ENCODE measurements around the gene TOPORS. TPM values are rescaled to one million over a fixed set of nuclear protein-coding genes. Genes with fewer than 3 reads are reported as not detected.

Gene TOPORS
- total and polyA plus RNA-seq, 5 donors from 2014 or later: 26.9 to 29.8 (median 28.9) TPM

GRCh38 chr9:32545884-32546283 lies 6.5 kb downstream of the TOPORS start:
- Histone ChIP-seq H3K27me3 (ENCODE audit: control insufficient read depth, insufficient read depth, low read length) (no peaks in the 10 kb centered on the region), H3K27ac (ENCODE audit: insufficient read depth, low read length, poor library complexity, severe bottlenecking) (no peak overlapping the region), H3K9me3 (ENCODE audit: control insufficient read depth in 2 of 2, low read length in 2 of 2) (no peaks in the 10 kb centered on the region), H3K4me3 (ENCODE audit: low read depth, low read length) (no peak overlapping the region), H3K4me1 (ENCODE audit: control insufficient read depth, insufficient read depth, low read length, poor library complexity, severe bottlenecking) (peaks cover 14% of the 10 kb centered on the region), H3K36me3 (ENCODE audit: control insufficient read depth, insufficient read depth, low read length) (peaks cover 29% of the 10 kb centered on the region)
- H3K27ac Mint-ChIP-seq: peak overlapping the region in 2 of 3 donors; percentile 9 to 49
- H3K4me3 Mint-ChIP-seq: peak overlapping the region in 2 of 4 donors; percentile 15 to 54
- DNase-seq (no peak), ATAC-seq (ENCODE audit: low read depth in 2 of 2) (no peak)
- H3K36me3 Mint-ChIP-seq: peaks cover 35% of the 10 kb centered on the region
- H3K9me3 Mint-ChIP-seq: no peaks in the 10 kb centered on the region
- no peaks in the 10 kb centered on the region for H3K27me3 Mint-ChIP-seq
- peaks cover 28 to 62% (median 43%) of the 10 kb centered on the region in 4 donors for H3K4me1 Mint-ChIP-seq

- Mint-ChIP-seq H3K9me3 (no peaks in the 10 kb centered on the region), H3K4me3 (peak overlapping the region in 1 of 4 donors; percentile 28), H3K27me3 (no peaks in the 10 kb centered on the region), H3K27ac (no peak overlapping the region), H3K36me3 (peaks cover 35% of the 10 kb centered on the region), H3K4me1 (peaks cover 22 to 42% (median 26%) of the 10 kb centered on the region in 4 donors)
- Histone ChIP-seq H3K27me3 (ENCODE audit: control insufficient read depth, insufficient read depth, low read length) (no peaks in the 10 kb centered on the region), H3K27ac (ENCODE audit: insufficient read depth, low read length, poor library complexity, severe bottlenecking) (no peak overlapping the region), H3K4me1 (ENCODE audit: control insufficient read depth, insufficient read depth, low read length, poor library complexity, severe bottlenecking) (no peaks in the 10 kb centered on the region), H3K4me3 (ENCODE audit: low read depth, low read length) (no peak overlapping the region), H3K9me3 (ENCODE audit: control insufficient read depth in 2 of 2, low read length in 2 of 2) (no peaks in the 10 kb centered on the region), H3K36me3 (ENCODE audit: control insufficient read depth, insufficient read depth, low read length) (peaks cover 31% of the 10 kb centered on the region)
- DNase-seq: no peak
- no peak for ATAC-seq (ENCODE audit: low read depth in 2 of 2)
Observed at GRCh38 chr9:32543047-32543446, 9.3 kb downstream of the TOPORS start.

DNA sequence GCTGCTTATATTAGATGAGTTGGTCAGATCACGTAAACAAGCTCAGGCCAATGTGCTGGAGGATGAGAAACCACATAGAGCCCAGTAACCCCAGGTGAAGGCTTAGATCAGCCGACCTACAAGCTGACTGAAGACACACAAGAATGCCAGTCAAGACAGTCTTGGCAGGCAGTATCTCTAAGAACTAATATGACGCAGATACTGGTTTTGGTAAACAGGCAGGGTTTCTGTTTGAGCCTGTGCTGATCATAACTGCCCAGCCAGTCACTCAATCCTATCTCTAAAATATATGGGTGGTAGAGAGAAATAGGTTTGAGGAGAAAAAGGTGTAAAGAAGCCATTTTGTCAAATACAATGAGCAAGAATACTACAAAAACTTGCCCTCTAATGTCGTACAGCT lies 18.6 kb downstream of the TOPORS start:
- H3K27ac Mint-ChIP-seq: no peak overlapping the region
- no peak for ATAC-seq (ENCODE audit: low read depth in 2 of 2)
- H3K4me1 Mint-ChIP-seq: peaks cover 0 to 7% (median 3%) of the 10 kb centered on the region in 4 donors
- Histone ChIP-seq H3K4me3 (ENCODE audit: low read depth, low read length) (no peak overlapping the region), H3K27ac (ENCODE audit: insufficient read depth, low read length, poor library complexity, severe bottlenecking) (no peak overlapping the region), H3K4me1 (ENCODE audit: control insufficient read depth, insufficient read depth, low read length, poor library complexity, severe bottlenecking) (no peaks in the 10 kb centered on the region), H3K36me3 (ENCODE audit: control insufficient read depth, insufficient read depth, low read length) (no peaks in the 10 kb centered on the region), H3K9me3 (ENCODE audit: control insufficient read depth in 2 of 2, low read length in 2 of 2) (no peaks in the 10 kb centered on the region), H3K27me3 (ENCODE audit: control insufficient read depth, insufficient read depth, low read length) (no peaks in the 10 kb centered on the region)
- H3K36me3 Mint-ChIP-seq: no peaks in the 10 kb centered on the region
- H3K9me3 Mint-ChIP-seq: no peaks in the 10 kb centered on the region
- H3K4me3 Mint-ChIP-seq: no peak overlapping the region
- DNase-seq: no peak
- H3K27me3 Mint-ChIP-seq: no peaks in the 10 kb centered on the region

- Histone ChIP-seq H3K4me3 (ENCODE audit: low read depth, low read length) (no peak overlapping the region), H3K9me3 (ENCODE audit: control insufficient read depth in 2 of 2, low read length in 2 of 2) (no peaks in the 10 kb centered on the region), H3K36me3 (ENCODE audit: control insufficient read depth, insufficient read depth, low read length) (no peaks in the 10 kb centered on the region), H3K27ac (ENCODE audit: insufficient read depth, low read length, poor library complexity, severe bottlenecking) (no peak overlapping the region), H3K27me3 (ENCODE audit: control insufficient read depth, insufficient read depth, low read length) (no peaks in the 10 kb centered on the region), H3K4me1 (ENCODE audit: control insufficient read depth, insufficient read depth, low read length, poor library complexity, severe bottlenecking) (no peaks in the 10 kb centered on the region)
- no peak overlapping the region for H3K27ac Mint-ChIP-seq
- no peaks in the 10 kb centered on the region for H3K9me3 Mint-ChIP-seq
- DNase-seq (no peak), ATAC-seq (ENCODE audit: low read depth in 2 of 2) (no peak)
- no peaks in the 10 kb centered on the region for H3K36me3 Mint-ChIP-seq
- H3K27me3 Mint-ChIP-seq: no peaks in the 10 kb centered on the region
- peaks cover 0 to 7% (median 4%) of the 10 kb centered on the region in 4 donors for H3K4me1 Mint-ChIP-seq
- H3K4me3 Mint-ChIP-seq: no peak overlapping the region
Observed at GRCh38 chr9:32533336-32533735, 19.1 kb downstream of the TOPORS start.

- Mint-ChIP-seq H3K9me3 (peaks cover 0 to 1% (median 0%) of the 10 kb centered on the region in 7 donors), H3K27ac (peak overlapping the region; percentile 83 to 99 (median 87)), H3K27me3 (no peaks in the 10 kb centered on the region), H3K4me3 (peak overlapping the region; percentile 94 to 98 (median 98)), H3K36me3 (peaks cover 22% of the 10 kb centered on the region), H3K4me1 (peaks cover 29 to 55% (median 37%) of the 10 kb centered on the region in 4 donors)
- peak overlapping the region; percentile 89 for H3K27ac ChIP-seq (ENCODE audit: insufficient read depth, low read length, poor library complexity, severe bottlenecking)
- ATAC-seq (ENCODE audit: low read depth in 2 of 2) (no peak), DNase-seq (no peak)
- H3K27me3 ChIP-seq (ENCODE audit: control insufficient read depth, insufficient read depth, low read length): no peaks in the 10 kb centered on the region
- peaks cover 2% of the 10 kb centered on the region for H3K36me3 ChIP-seq (ENCODE audit: control insufficient read depth, insufficient read depth, low read length)
- H3K4me3 ChIP-seq (ENCODE audit: low read depth, low read length): peak overlapping the region; percentile 98
- no peaks in the 10 kb centered on the region for H3K9me3 ChIP-seq (ENCODE audit: control insufficient read depth in 2 of 2, low read length in 2 of 2)
- peaks cover 41% of the 10 kb centered on the region for H3K4me1 ChIP-seq (ENCODE audit: control insufficient read depth, insufficient read depth, low read length, poor library complexity, severe bottlenecking)
Observed at GRCh38 chr9:32526707-32527048, 25.7 kb downstream of the TOPORS start.

- Mint-ChIP-seq H3K36me3 (peaks cover 22% of the 10 kb centered on the region), H3K4me3 (peak within 1 kb of the TSS; percentile 94 to 98 (median 98)), H3K27me3 (no peaks in the 10 kb centered on the region), H3K27ac (peak within 1 kb of the TSS; percentile 83 to 99 (median 87)), H3K4me1 (peaks cover 34 to 60% (median 41%) of the 10 kb centered on the region in 4 donors), H3K9me3 (peaks cover 0 to 1% (median 0%) of the 10 kb centered on the region in 7 donors)
- no peaks in the 10 kb centered on the region for H3K27me3 ChIP-seq (ENCODE audit: control insufficient read depth, insufficient read depth, low read length)
- no peaks in the 10 kb centered on the region for H3K9me3 ChIP-seq (ENCODE audit: control insufficient read depth in 2 of 2, low read length in 2 of 2)
- peak within 1 kb of the TSS; percentile 98 for H3K4me3 ChIP-seq (ENCODE audit: low read depth, low read length)
- H3K4me1 ChIP-seq (ENCODE audit: control insufficient read depth, insufficient read depth, low read length, poor library complexity, severe bottlenecking): peaks cover 41% of the 10 kb centered on the region
- peak; percentile 71 to 75 for ATAC-seq (ENCODE audit: low read depth in 2 of 2)
- H3K36me3 ChIP-seq (ENCODE audit: control insufficient read depth, insufficient read depth, low read length): peaks cover 2% of the 10 kb centered on the region
- peak; percentile 77 to 86 (median 78) for DNase-seq
- H3K27ac ChIP-seq (ENCODE audit: insufficient read depth, low read length, poor library complexity, severe bottlenecking): peak within 1 kb of the TSS; percentile 89
Observed at GRCh38 chr9:32526041-32526706, 26.2 kb downstream of the TOPORS start, which contains the start of gene RIGI. Gene RIGI, minus strand, starts transcription at chr9:32526196. Its CDS starts 30 bp downstream, at chr9:32526166.

GRCh38 chr9:32525709-32526030 lies 26.7 kb downstream of the TOPORS start:
- peak overlapping the region; percentile 83 to 99 (median 87) for H3K27ac Mint-ChIP-seq

More at GRCh38 chr9:32525709-32526030, 26.7 kb downstream of the TOPORS start:
- peaks cover 0 to 1% (median 0%) of the 10 kb centered on the region in 7 donors for H3K9me3 Mint-ChIP-seq
- peaks cover 22% of the 10 kb centered on the region for H3K36me3 Mint-ChIP-seq
- H3K4me1 Mint-ChIP-seq: peaks cover 34 to 61% (median 42%) of the 10 kb centered on the region in 4 donors
- no peaks in the 10 kb centered on the region for H3K27me3 Mint-ChIP-seq
- Histone ChIP-seq H3K36me3 (ENCODE audit: control insufficient read depth, insufficient read depth, low read length) (peaks cover 2% of the 10 kb centered on the region), H3K27ac (ENCODE audit: insufficient read depth, low read length, poor library complexity, severe bottlenecking) (peak overlapping the region; percentile 89), H3K9me3 (ENCODE audit: control insufficient read depth in 2 of 2, low read length in 2 of 2) (no peaks in the 10 kb centered on the region), H3K4me1 (ENCODE audit: control insufficient read depth, insufficient read depth, low read length, poor library complexity, severe bottlenecking) (peaks cover 41% of the 10 kb centered on the region), H3K4me3 (ENCODE audit: low read depth, low read length) (peak overlapping the region; percentile 98), H3K27me3 (ENCODE audit: control insufficient read depth, insufficient read depth, low read length) (no peaks in the 10 kb centered on the region)
- peak overlapping the region; percentile 94 to 98 (median 98) for H3K4me3 Mint-ChIP-seq
- no peak for ATAC-seq (ENCODE audit: low read depth in 2 of 2)
- DNase-seq: no peak

All from CD4-positive, CD25-positive, alpha-beta regulatory T cell (primary cell).